ENCODE measurements around the gene MAN1C1. TPM values are rescaled to one million over a fixed set of nuclear protein-coding genes. Genes with fewer than 3 reads are reported as not detected.

Gene MAN1C1
- total RNA-seq, 1 experiment from 2014 or later, result 1.5 TPM

- no peaks in the 10 kb centered on the region for H3K9me3 ChIP-seq (ENCODE audit: control insufficient read depth, insufficient read depth, low read depth, low read length)
- no peaks in the 10 kb centered on the region for H3K4me1 ChIP-seq (ENCODE audit: control insufficient read depth, insufficient read depth, low read length)
- no TSS peak for BruUV-seq (replicated peaks)
- 0 out of 2 replicates have a peak, but pooled peaks cover 2% of the 10 kb centered on the region for H3K27me3 ChIP-seq (ENCODE audit: control insufficient read depth, insufficient read depth, low read length)
- H3K27ac ChIP-seq (ENCODE audit: low read length), result no peak overlapping the region
- H3K36me3 ChIP-seq (ENCODE audit: control insufficient read depth, insufficient read depth, low read length), result no peaks in the 10 kb centered on the region
- in situ Hi-C loops (cut with HindIII; ENCODE audit: low pct_unique_long_range_greater_than_20kb, low sequenced_read_pairs), result no loop called here
- ChIA-PET POLR2A (no interaction called here), CTCF (no interaction called here)
- no peak for DNase-seq (ENCODE audit: low read depth, low spot score)
- H3K4me3 ChIP-seq (ENCODE audit: low read depth in 2 of 2, low read length in 2 of 2), result no peak overlapping the region
- intact Hi-C loops (cut with micrococcal nuclease; ENCODE audit: unreplicated experiment), result no loop called here
- TF ChIP-seq SIN3A (IDR thresholded peaks at IDR 0.05; ENCODE audit: borderline replicate concordance, insufficient read depth, low read depth, low read length) (no peak), POLR2AphosphoS5 (IDR thresholded peaks at IDR 0.05; ENCODE audit: low read depth, low read length) (no peak), TCF7L2 (IDR thresholded peaks at IDR 0.05; ENCODE audit: low read depth, low read length) (no peak), CTCF (IDR thresholded peaks at IDR 0.05) (no peak), REST (IDR thresholded peaks at IDR 0.05; ENCODE audit: insufficient read depth in 1 of 2, low read depth in 2 of 2, low read length in 1 of 2) (no peak)
- no peak for ATAC-seq
These were observed 142.0 kb downstream of the MAN1C1 start for GRCh38 chr1:25758466-25759070.

- intact Hi-C loops (cut with micrococcal nuclease; ENCODE audit: unreplicated experiment) (no loop called here), in situ Hi-C loops (cut with HindIII; ENCODE audit: low pct_unique_long_range_greater_than_20kb, low sequenced_read_pairs) (no loop called here)
- H3K27me3 ChIP-seq (ENCODE audit: control insufficient read depth, insufficient read depth, low read length), result 0 out of 2 replicates have a peak, but pooled peaks cover 2% of the 10 kb centered on the region
- H3K4me1 ChIP-seq (ENCODE audit: control insufficient read depth, insufficient read depth, low read length), result no peaks in the 10 kb centered on the region
- no TSS peak for BruUV-seq (replicated peaks)
- DNase-seq (ENCODE audit: low read depth, low spot score) (no peak), ATAC-seq (no peak)
- H3K27ac ChIP-seq (ENCODE audit: low read length), result no peak overlapping the region
- no peaks in the 10 kb centered on the region for H3K36me3 ChIP-seq (ENCODE audit: control insufficient read depth, insufficient read depth, low read length)
- no peaks in the 10 kb centered on the region for H3K9me3 ChIP-seq (ENCODE audit: control insufficient read depth, insufficient read depth, low read depth, low read length)
- ChIA-PET CTCF (no interaction called here), POLR2A (no interaction called here)
- TF ChIP-seq TCF7L2 (IDR thresholded peaks at IDR 0.05; ENCODE audit: low read depth, low read length) (no peak), CTCF (IDR thresholded peaks at IDR 0.05) (no peak), REST (IDR thresholded peaks at IDR 0.05; ENCODE audit: insufficient read depth in 1 of 2, low read depth in 2 of 2, low read length in 1 of 2) (no peak), SIN3A (IDR thresholded peaks at IDR 0.05; ENCODE audit: borderline replicate concordance, insufficient read depth, low read depth, low read length) (no peak), POLR2AphosphoS5 (IDR thresholded peaks at IDR 0.05; ENCODE audit: low read depth, low read length) (no peak)
- no peak overlapping the region for H3K4me3 ChIP-seq (ENCODE audit: low read depth in 2 of 2, low read length in 2 of 2)
These were observed 143.6 kb downstream of the MAN1C1 start for GRCh38 chr1:25760122-25760719.
